ENCODE results near the gene MACF1. TPM values are rescaled to one million over a fixed set of nuclear protein-coding genes. Genes with fewer than 3 reads are reported as not detected.

MACF1 gene
- polyA plus RNA-seq, 1 of the 3 experiments (the other 2 are of a cell fraction): 37.6 TPM

DNA sequence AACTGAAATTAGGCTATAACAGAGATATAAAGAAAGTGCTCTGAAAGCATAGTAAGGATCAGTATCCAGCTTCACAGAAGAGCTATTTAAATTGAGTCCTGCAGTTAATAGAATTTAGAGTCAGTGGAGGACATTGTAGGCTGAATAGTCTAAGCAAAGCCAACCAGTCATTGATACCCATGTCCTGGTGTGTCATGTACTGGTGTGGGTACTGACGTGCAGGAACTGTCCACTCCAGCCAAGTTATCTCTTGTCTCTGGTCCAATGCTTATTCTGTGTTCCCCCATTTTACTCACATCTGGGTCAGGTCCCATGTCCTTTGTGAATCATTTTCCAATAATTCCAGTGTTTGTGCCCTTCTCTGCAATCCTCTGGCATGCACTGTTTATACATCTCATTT, 90.0 kb downstream of the MACF1 start:
- no peak overlapping the region for H3K9ac ChIP-seq
- no peak overlapping the region for H3K4me3 ChIP-seq (ENCODE audit: low read depth in 2 of 2, low read length in 1 of 2)
- WGBS (ENCODE audit: low lambda C conversion rate): 93% methylated on average over 1 of the region's 1 CpG
- POLR2A ChIA-PET: no interaction called here
- CTCF ChIA-PET: no interaction called here
- H2AFZ ChIP-seq (ENCODE audit: low read depth): no peak overlapping the region
- peaks cover 0 to 20% of the 10 kb centered on the region in 2 experiments; a peak in 1 of 4 replicates for H3K4me1 ChIP-seq (ENCODE audit: control insufficient read depth in 1 of 2, insufficient read depth in 2 of 2, low read depth in 1 of 2, low read length in 1 of 2)
- no peaks in the 10 kb centered on the region for H3K27me3 ChIP-seq (ENCODE audit: insufficient read depth)
- no peaks in the 10 kb centered on the region for H3K9me2 ChIP-seq
- no peaks in the 10 kb centered on the region for H3K9me3 ChIP-seq
- H4K20me1 ChIP-seq (ENCODE audit: insufficient read depth): no peaks in the 10 kb centered on the region
- no peak overlapping the region for H3K27ac ChIP-seq (ENCODE audit: low read depth in 2 of 2, low read length in 1 of 2)
- no peak for DNase-seq
- peaks cover 72 to 73% of the 10 kb centered on the region in 2 experiments for H3K36me3 ChIP-seq (replicated peaks in 1 of 2; ENCODE audit: control insufficient read depth in 1 of 2, insufficient read depth in 2 of 2, low read length in 1 of 2)
- no peak for TF ChIP-seq MXI1 (IDR thresholded peaks at IDR 0.05; ENCODE audit: low read depth, low read length)
- TF ChIP-seq FOXJ3 (CRISPR knock-in tag; IDR thresholded peaks at IDR 0.05): no peak
- TF ChIP-seq, protein P1, sequence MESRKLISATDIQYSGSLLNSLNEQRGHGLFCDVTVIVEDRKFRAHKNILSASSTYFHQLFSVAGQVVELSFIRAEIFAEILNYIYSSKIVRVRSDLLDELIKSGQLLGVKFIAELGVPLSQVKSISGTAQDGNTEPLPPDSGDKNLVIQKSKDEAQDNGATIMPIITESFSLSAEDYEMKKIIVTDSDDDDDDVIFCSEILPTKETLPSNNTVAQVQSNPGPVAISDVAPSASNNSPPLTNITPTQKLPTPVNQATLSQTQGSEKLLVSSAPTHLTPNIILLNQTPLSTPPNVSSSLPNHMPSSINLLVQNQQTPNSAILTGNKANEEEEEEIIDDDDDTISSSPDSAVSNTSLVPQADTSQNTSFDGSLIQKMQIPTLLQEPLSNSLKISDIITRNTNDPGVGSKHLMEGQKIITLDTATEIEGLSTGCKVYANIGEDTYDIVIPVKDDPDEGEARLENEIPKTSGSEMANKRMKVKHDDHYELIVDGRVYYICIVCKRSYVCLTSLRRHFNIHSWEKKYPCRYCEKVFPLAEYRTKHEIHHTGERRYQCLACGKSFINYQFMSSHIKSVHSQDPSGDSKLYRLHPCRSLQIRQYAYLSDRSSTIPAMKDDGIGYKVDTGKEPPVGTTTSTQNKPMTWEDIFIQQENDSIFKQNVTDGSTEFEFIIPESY (IDR thresholded peaks at IDR 0.05; ENCODE audit: borderline replicate concordance, low read depth): no peak
- TF ChIP-seq TCF12 (IDR thresholded peaks at IDR 0.05): no peak
- TF ChIP-seq TEAD4 (IDR thresholded peaks at IDR 0.05; ENCODE audit: borderline replicate concordance, insufficient read depth): no peak
- TF ChIP-seq JUND (IDR thresholded peaks at IDR 0.05): no peak
- no peak for TF ChIP-seq SMC3 (IDR thresholded peaks at IDR 0.05; ENCODE audit: low read depth, low read length)
- peaks cover 20% of the 10 kb centered on the region for H3F3A ChIP-seq (replicated peaks; ENCODE audit: insufficient read depth)
- H3K79me2 ChIP-seq (ENCODE audit: insufficient read depth): peaks cover 14% of the 10 kb centered on the region; the same call in 1 of the 2 replicates
- H3K4me2 ChIP-seq: no peak overlapping the region

- ChIA-PET CTCF (interaction anchor here (1.0 kb wide), 1 partner anchor 37 kb away, joined by 3 read pairs; no protein-coding TSS in a partner anchor), POLR2A (no interaction called here)
- TF ChIP-seq RCOR1 (IDR thresholded peaks at IDR 0.05; ENCODE audit: low read length): no peak
- no peak for TF ChIP-seq RXRA (IDR thresholded peaks at IDR 0.05; ENCODE audit: borderline replicate concordance, low read depth)
- TF ChIP-seq YY1 (IDR thresholded peaks at IDR 0.05; ENCODE audit: low read depth): no peak
- H3K9me2 ChIP-seq: no peaks in the 10 kb centered on the region
- DNase-seq: no peak
- H3K36me3 ChIP-seq (replicated peaks in 1 of 2; ENCODE audit: control insufficient read depth in 1 of 2, insufficient read depth in 2 of 2, low read length in 1 of 2): peaks cover 79 to 86% of the 10 kb centered on the region in 2 experiments
- H4K20me1 ChIP-seq (ENCODE audit: insufficient read depth): no peaks in the 10 kb centered on the region
- no peak overlapping the region for H2AFZ ChIP-seq (ENCODE audit: low read depth)
- H3K27ac ChIP-seq (ENCODE audit: low read depth in 2 of 2, low read length in 1 of 2): no peak overlapping the region
- H3K4me1 ChIP-seq (ENCODE audit: control insufficient read depth in 1 of 2, insufficient read depth in 2 of 2, low read depth in 1 of 2, low read length in 1 of 2): peaks cover 0 to 20% of the 10 kb centered on the region in 2 experiments; a peak in 1 of 4 replicates
- no peak overlapping the region for H3K9ac ChIP-seq
- no peak overlapping the region for H3K4me2 ChIP-seq
- H3K9me3 ChIP-seq: no peaks in the 10 kb centered on the region
- no peak overlapping the region for H3K4me3 ChIP-seq (ENCODE audit: low read depth in 2 of 2, low read length in 1 of 2)
- 100% methylated on average over 2 of the region's 2 CpGs for WGBS (ENCODE audit: low lambda C conversion rate)
- peaks cover 20% of the 10 kb centered on the region for H3F3A ChIP-seq (replicated peaks; ENCODE audit: insufficient read depth)
- H3K79me2 ChIP-seq (ENCODE audit: insufficient read depth): peaks cover 3% of the 10 kb centered on the region; the same call in 1 of the 2 replicates
- H3K27me3 ChIP-seq (ENCODE audit: insufficient read depth): no peaks in the 10 kb centered on the region
Measured at GRCh38 chr1:39295901-39296300, 91.4 kb downstream of the MACF1 start.

GRCh38 chr1:39297551-39297950, 93.1 kb downstream of the MACF1 start:
- POLR2A ChIA-PET: no interaction called here
- Histone ChIP-seq H3K36me3 (replicated peaks in 1 of 2; ENCODE audit: control insufficient read depth in 1 of 2, insufficient read depth in 2 of 2, low read length in 1 of 2) (peaks cover 81 to 90% of the 10 kb centered on the region in 2 experiments), H3F3A (replicated peaks; ENCODE audit: insufficient read depth) (peaks cover 15% of the 10 kb centered on the region), H3K4me3 (ENCODE audit: low read depth in 2 of 2, low read length in 1 of 2) (no peak overlapping the region), H4K20me1 (ENCODE audit: insufficient read depth) (no peaks in the 10 kb centered on the region), H3K9me2 (no peaks in the 10 kb centered on the region), H2AFZ (ENCODE audit: low read depth) (no peak overlapping the region), H3K9ac (no peak overlapping the region), H3K4me2 (no peak overlapping the region), H3K27ac (ENCODE audit: low read depth in 2 of 2, low read length in 1 of 2) (no peak overlapping the region), H3K27me3 (ENCODE audit: insufficient read depth) (no peaks in the 10 kb centered on the region), H3K79me2 (ENCODE audit: insufficient read depth) (no peaks in the 10 kb centered on the region; the same call in 1 of the 2 replicates), H3K9me3 (no peaks in the 10 kb centered on the region), H3K4me1 (ENCODE audit: control insufficient read depth in 1 of 2, insufficient read depth in 2 of 2, low read depth in 1 of 2, low read length in 1 of 2) (peaks cover 0 to 16% of the 10 kb centered on the region in 2 experiments; a peak in 1 of 4 replicates)
- CTCF ChIA-PET: interaction anchor here (1.0 to 1.1 kb wide), 2 partner anchors 15 to 105 kb away, joined by 3 read pairs; no protein-coding TSS in a partner anchor
- no peak for DNase-seq
- 85% methylated on average over 5 of the region's 5 CpGs for WGBS (ENCODE audit: low lambda C conversion rate)
- TF ChIP-seq, protein P1 (IDR thresholded peaks at IDR 0.05; ENCODE audit: borderline replicate concordance, low read depth): no peak
- TF ChIP-seq TCF12 (IDR thresholded peaks at IDR 0.05): no peak
- TF ChIP-seq, protein P2, sequence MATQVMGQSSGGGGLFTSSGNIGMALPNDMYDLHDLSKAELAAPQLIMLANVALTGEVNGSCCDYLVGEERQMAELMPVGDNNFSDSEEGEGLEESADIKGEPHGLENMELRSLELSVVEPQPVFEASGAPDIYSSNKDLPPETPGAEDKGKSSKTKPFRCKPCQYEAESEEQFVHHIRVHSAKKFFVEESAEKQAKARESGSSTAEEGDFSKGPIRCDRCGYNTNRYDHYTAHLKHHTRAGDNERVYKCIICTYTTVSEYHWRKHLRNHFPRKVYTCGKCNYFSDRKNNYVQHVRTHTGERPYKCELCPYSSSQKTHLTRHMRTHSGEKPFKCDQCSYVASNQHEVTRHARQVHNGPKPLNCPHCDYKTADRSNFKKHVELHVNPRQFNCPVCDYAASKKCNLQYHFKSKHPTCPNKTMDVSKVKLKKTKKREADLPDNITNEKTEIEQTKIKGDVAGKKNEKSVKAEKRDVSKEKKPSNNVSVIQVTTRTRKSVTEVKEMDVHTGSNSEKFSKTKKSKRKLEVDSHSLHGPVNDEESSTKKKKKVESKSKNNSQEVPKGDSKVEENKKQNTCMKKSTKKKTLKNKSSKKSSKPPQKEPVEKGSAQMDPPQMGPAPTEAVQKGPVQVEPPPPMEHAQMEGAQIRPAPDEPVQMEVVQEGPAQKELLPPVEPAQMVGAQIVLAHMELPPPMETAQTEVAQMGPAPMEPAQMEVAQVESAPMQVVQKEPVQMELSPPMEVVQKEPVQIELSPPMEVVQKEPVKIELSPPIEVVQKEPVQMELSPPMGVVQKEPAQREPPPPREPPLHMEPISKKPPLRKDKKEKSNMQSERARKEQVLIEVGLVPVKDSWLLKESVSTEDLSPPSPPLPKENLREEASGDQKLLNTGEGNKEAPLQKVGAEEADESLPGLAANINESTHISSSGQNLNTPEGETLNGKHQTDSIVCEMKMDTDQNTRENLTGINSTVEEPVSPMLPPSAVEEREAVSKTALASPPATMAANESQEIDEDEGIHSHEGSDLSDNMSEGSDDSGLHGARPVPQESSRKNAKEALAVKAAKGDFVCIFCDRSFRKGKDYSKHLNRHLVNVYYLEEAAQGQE (IDR thresholded peaks at IDR 0.05; ENCODE audit: low read depth, low read length): no peak
- TF ChIP-seq, protein P3, sequence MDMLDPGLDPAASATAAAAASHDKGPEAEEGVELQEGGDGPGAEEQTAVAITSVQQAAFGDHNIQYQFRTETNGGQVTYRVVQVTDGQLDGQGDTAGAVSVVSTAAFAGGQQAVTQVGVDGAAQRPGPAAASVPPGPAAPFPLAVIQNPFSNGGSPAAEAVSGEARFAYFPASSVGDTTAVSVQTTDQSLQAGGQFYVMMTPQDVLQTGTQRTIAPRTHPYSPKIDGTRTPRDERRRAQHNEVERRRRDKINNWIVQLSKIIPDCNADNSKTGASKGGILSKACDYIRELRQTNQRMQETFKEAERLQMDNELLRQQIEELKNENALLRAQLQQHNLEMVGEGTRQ (IDR thresholded peaks at IDR 0.05; ENCODE audit: borderline replicate concordance, low read depth, low read length): no peak

Measured in SK-N-SH (cell line).